GM19468 (cell line): ENCODE measurements around the gene DDIT3.
A peak's percentile ranks its signal among the peaks of the same experiment; 100 is the strongest.
"Not testable (repeated sequence)": the region's sequence is repeated elsewhere in the genome, so short reads cannot be mapped to it uniquely, and the experiment has no call there.

ENCODE experiments used
- ATAC-seq: cut with Tn5 transposase; IDR thresholded peaks from one replicate; pipeline ENCODE4 v1.9.1; 2021; ENCODE audit warnings: mild to moderate bottlenecking, moderate library complexity, moderate number of reproducible peaks; ENCODE audit not compliant: unreplicated experiment; ENCODE audit errors: extremely low read depth

DDIT3 gene

GRCh38 chr12:57527184-57527583 lies 6.9 kb upstream of the DDIT3 start:
- ATAC-seq = no peak

- ATAC-seq = no peak
These were observed 6.3 kb upstream of the DDIT3 start for GRCh38 chr12:57526477-57527126.

GRCh38 chr12:57525615-57526383 lies 5.5 kb upstream of the DDIT3 start:
- no peak for ATAC-seq

GRCh38 chr12:57524814-57525614 lies 4.7 kb upstream of the DDIT3 start:
- ATAC-seq = no peak

GRCh38 chr12:57523706-57524614 lies 3.6 kb upstream of the DDIT3 start:
- ATAC-seq = no peak

- no peak for ATAC-seq
These were observed 2.8 kb upstream of the DDIT3 start for GRCh38 chr12:57522887-57523705.

GRCh38 chr12:57522011-57522886 lies 1.9 kb upstream of the DDIT3 start, which contains the start of gene MBD6:
TSS of gene MBD6 (plus strand) at chr12:57522824. CDS start at chr12:57524304, 1,480 bp downstream.
- ATAC-seq = peak; percentile 14

- ATAC-seq = no peak
These were observed 1.3 kb upstream of the DDIT3 start for GRCh38 chr12:57521525-57522010.

GRCh38 chr12:57519796-57520052 lies 590 bp downstream of the DDIT3 start:
- ATAC-seq = no peak

- no peak for ATAC-seq
These were observed 1.2 kb downstream of the DDIT3 start for GRCh38 chr12:57518920-57519795.

GRCh38 chr12:57518176-57518919 lies 2.0 kb downstream of the DDIT3 start:
- ATAC-seq = no peak

GRCh38 chr12:57517718-57518117 lies 2.6 kb downstream of the DDIT3 start:
- not testable (repeated sequence) for ATAC-seq

GRCh38 chr12:57517187-57517586 lies 3.1 kb downstream of the DDIT3 start:
- ATAC-seq = no peak

GRCh38 chr12:57516617-57517153 lies 3.6 kb downstream of the DDIT3 start:
- ATAC-seq = no peak

GRCh38 chr12:57515934-57516541 lies 4.3 kb downstream of the DDIT3 start:
- ATAC-seq = no peak

- ATAC-seq = no peak
These were observed 4.8 kb downstream of the DDIT3 start for GRCh38 chr12:57515408-57515933.
